Ecto neural progenitor cell (in vitro differentiated cells): Measurements from ENCODE around the gene CAMK2N2.

ENCODE experiments used
- DNase-seq: peaks from one replicate; pipeline ENCODE4 v3.0.0-alpha.2; 2018; ENCODE audit warnings: low spot score

Gene CAMK2N2

GRCh38 chr3:184261270-184261853, at the start of gene CAMK2N2:
CAMK2N2 (minus strand) TSS chr3:184261553; CDS start chr3:184261285, 268 bp downstream.
- DNase-seq, result peak; percentile 89

- no peak for DNase-seq
Observed at GRCh38 chr3:184308744-184309143, 47.4 kb upstream of the CAMK2N2 start.

- DNase-seq, result no peak
Observed at GRCh38 chr3:184307915-184308314, 46.6 kb upstream of the CAMK2N2 start.

- DNase-seq, result no peak
Observed at GRCh38 chr3:184306341-184306972, 45.1 kb upstream of the CAMK2N2 start.

DNA sequence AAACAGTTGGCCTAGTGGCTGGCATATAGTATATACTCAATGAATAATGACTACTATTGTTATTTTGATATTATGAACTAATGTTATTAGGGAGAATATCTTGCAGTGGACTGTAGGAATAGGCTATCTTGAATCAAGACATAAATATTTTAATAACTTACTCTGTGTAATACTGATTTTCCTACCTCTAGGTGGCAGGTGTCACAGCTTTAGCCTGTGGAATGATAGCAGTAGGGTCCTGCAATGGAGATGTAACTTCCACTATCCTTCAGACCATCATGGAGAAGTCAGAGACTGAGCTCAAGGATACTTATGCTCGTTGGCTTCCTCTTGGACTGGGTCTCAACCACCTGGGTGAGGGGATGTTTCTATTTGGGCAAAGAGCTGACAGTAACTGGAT, 44.2 kb upstream of the CAMK2N2 start:
- no peak for DNase-seq

GRCh38 chr3:184300378-184300720, 39.0 kb upstream of the CAMK2N2 start:
- no peak for DNase-seq

GRCh38 chr3:184299488-184300377, 38.4 kb upstream of the CAMK2N2 start:
- no peak for DNase-seq

DNA sequence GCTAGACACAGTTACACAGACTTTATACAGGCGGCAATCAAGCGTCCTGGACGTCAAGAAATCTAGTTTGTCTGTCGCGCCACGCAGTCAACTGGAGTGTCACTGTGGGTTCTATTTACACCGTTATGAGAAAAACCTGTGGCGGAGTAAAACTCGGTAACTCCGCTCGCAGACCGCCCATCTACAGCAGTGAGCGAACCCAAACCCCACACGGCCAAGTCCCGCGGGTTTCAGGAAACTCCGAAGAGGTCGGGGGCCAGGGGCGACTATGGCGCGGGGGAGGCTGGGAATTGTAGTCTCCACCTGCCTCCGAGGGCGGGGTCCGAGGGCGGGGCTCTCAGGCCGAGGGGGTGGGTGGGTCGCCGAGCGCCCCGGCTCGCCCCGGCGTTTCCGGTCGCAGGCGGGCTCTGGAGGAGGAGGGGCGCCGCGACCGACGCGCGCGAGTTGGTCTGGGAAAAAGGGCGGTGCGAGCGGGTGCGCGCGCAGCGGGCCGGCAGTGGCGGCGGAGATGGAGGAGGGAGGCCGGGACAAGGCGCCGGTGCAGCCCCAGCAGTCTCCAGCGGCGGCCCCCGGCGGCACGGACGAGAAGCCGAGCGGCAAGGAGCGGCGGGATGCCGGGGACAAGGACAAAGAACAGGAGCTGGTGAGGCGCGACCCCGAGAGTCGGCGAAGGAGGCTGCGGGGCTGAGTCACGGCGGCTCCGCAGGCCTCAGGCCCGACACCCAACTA, 37.6 kb upstream of the CAMK2N2 start, which contains the start of gene PSMD2:
Gene PSMD2 (plus strand): TSS at position 483 of the 729 bp plus-strand sequence. CDS start 26 bp downstream, at position 509.
- peak; percentile 99 for DNase-seq

DNA sequence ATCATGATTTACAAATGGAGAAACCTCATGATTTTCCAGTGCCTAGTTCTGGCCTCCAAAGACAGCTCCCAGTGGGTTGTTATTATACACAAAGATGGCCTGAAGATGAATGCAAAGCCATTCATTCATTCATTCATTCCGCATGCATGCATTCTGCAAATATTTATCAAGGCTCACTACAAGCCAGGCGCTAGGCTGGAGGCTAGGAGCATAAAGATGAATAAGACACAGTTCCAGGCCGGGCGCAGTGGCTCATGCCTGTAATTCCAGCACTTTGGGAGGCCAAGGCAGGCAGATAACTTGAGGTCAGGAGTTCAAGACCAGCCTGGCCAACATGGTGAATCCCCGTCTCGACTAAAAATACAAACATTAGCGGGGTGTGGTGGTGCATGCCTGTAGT, 35.3 kb upstream of the CAMK2N2 start:
- no peak for DNase-seq

- no peak for DNase-seq
Observed at GRCh38 chr3:184295771-184296170, 34.4 kb upstream of the CAMK2N2 start.

- DNase-seq, result no peak
Observed at GRCh38 chr3:184291738-184292445, 30.5 kb upstream of the CAMK2N2 start.

DNA sequence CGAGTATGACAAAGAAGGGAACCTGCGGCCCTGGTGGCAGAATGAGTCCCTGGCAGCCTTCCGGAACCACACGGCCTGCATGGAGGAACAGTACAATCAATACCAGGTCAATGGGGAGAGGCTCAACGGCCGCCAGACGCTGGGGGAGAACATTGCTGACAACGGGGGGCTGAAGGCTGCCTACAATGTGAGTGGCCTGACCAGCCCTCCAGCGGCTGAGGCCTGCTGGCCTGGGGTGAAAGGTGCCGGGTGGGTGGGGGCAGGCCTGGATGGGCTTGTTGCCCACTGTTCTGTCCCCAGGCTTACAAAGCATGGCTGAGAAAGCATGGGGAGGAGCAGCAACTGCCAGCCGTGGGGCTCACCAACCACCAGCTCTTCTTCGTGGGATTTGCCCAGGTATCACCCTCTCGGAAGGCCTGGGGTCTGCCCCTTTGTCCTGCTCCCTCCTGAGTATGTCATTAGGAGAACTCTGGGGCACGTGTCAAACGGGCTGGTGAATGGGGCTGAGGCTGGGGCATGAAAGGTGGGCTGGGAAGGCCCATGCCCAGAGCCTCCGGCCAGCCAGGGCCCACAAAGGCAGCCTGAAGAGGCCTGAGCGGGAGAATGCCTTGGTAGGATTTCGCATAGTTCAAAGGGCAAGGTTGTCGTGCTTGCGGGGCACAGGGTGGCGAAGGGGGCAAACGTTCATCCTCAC, 29.8 kb upstream of the CAMK2N2 start:
- no peak for DNase-seq

DNA sequence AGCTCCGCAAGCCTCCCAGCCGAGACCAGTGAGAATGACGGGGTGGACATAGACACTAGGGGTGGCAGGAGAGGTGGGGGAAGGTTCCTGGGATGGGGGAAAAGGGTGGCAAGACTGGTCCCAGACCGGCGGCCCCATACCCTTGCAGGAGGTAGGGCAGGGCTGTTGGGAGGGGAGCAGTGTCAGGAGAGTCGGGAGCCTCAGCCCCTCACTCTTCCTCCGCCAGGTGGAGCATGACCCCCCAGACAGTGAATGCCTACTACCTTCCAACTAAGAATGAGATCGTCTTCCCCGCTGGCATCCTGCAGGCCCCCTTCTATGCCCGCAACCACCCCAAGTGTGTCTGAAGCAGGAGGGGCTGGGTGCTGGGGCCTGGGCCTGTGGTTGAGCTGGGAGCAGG, 29.0 kb upstream of the CAMK2N2 start:
- DNase-seq, result no peak

DNA sequence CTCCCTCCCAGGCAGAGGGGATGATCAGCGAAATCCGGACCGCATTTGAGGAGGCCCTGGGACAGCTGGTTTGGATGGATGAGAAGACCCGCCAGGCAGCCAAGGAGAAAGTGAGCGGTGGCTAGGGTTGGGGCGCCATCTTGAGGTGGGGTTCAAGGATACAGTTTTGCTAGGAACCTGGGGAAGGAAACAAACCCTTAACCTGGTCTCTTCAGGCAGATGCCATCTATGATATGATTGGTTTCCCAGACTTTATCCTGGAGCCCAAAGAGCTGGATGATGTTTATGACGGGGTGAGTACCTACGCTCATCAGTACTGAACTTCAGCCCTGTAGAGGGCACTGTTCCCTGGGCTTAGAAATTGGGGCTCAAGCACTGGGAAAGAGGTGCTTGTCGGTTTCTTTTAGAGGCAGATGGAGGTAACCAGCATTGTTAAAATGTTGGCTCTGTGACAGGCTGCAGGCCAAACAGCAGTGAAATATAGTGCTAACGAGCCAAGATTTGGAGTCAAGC, 28.1 kb upstream of the CAMK2N2 start:
- DNase-seq, result peak; percentile 77

DNA sequence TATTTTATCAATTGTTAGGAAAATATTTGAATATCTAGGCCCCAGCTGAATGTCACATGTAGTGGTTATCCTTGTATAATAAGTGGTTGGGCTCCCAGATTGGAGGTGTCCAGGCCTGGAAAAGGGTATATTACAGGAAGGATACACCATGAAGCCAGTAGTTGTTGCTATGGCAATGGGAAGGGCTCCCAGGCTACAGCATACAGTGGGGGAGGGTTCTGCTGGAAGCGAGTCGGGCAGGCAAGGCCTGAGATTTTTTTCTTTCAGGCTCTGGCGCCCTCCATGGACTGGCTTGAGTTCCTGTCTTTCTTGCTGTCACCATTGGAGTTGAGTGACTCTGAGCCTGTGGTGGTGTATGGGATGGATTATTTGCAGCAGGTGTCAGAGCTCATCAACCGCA, 23.3 kb upstream of the CAMK2N2 start:
- peak; percentile 78 for DNase-seq

- no peak for DNase-seq
Observed at GRCh38 chr3:184283681-184284080, 22.3 kb upstream of the CAMK2N2 start.

DNA sequence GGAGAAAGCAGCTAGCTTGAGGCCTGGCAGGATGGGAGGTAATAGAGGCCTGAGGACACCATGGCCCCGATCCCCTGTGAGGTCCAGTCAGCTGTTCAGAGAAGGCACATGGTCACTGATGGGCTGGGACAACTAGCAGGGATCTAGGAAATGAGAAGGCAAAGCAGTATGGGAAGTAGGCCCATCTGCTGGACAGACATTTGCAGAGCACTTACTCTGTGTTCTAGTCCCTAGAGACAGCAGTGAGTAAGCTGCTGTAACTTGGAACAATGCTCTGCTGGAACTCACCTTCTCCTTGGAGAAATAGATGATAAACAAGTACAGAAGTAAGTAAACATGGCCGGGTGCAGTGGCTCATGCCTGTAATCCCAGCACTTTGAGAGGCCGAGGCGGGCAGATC, 21.6 kb upstream of the CAMK2N2 start:
- DNase-seq, result no peak

DNA sequence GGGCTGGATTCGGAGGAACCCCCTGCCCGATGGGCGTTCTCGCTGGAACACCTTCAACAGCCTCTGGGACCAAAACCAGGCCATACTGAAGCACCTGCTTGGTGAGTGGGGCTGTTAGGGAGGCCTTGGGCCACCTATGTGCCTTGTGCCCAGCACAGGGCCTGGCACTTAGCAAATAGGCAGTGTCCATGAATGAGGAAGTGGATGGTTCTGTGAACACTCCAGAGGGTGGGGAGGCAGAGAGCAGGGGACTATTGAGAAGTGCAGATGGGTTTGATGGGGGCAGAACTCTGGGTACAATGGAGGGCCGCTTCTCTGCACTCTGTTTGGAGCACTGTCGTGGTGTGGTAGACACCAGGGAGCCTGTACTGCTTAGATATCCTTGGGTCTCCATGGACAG, 16.0 kb upstream of the CAMK2N2 start:
- DNase-seq, result no peak

GRCh38 chr3:184275961-184276910, 14.9 kb upstream of the CAMK2N2 start, which contains the start of gene ECE2:
ECE2 (plus strand) TSS chr3:184276022; CDS start chr3:184276154, 132 bp downstream.
- DNase-seq, result no peak

- no peak for DNase-seq
Observed at GRCh38 chr3:184275381-184275701, 14.0 kb upstream of the CAMK2N2 start.
